HEK293 (cell line): ENCODE data around the gene NEURL2.

ENCODE experiments used
- CTCF ChIA-PET: fragments of 350-600 bp; formaldehyde crosslinking; extraction: SDS; loops from one replicate; lab custom pipeline; 2021; ENCODE audit warnings: antibody characterized with exemption; lab: Yijun Ruan, JAX
- POLR2A ChIA-PET: fragments of 300-600 bp; formaldehyde crosslinking; extraction: SDS; loops from one replicate; lab custom pipeline; 2020; ENCODE audit warnings: antibody characterized with exemption, inconsistent platforms; lab: Yijun Ruan, JAX
- H3K27ac ChIP-seq: fragments of 200-500 bp; sonication (Bioruptor generic); 2 replicates; pipeline ENCODE4 v1.5.1; 2014; ENCODE audit warnings: low read depth, low read length, control low read depth, inconsistent platforms; ENCODE audit errors: extremely low read depth
- H3K36me3 ChIP-seq, 2 experiments: fragments of 200-500 bp in 1 of 2; sonication (Bioruptor generic) in 1 of 2; 1 replicate in 1 of 2; 2 replicates in 1 of 2; pipeline ENCODE4 v1.5.1; 2014 to 2017; ENCODE audit warnings: inconsistent platforms in 2 of 2, low read length in 2 of 2; ENCODE audit not compliant: control insufficient read depth in 2 of 2, insufficient read depth in 1 of 2
- H3K4me1 ChIP-seq: fragments of 200-500 bp; sonication (Bioruptor generic); 2 replicates; pipeline ENCODE4 v1.5.1; 2014; ENCODE audit warnings: mild to moderate bottlenecking, low read length, inconsistent platforms; ENCODE audit not compliant: control insufficient read depth, insufficient read depth
- H3K4me3 ChIP-seq: 2 replicates; pipeline ENCODE4 v1.5.1; 2011; ENCODE audit warnings: low read depth, mild to moderate bottlenecking, control low read depth, low read length, moderate library complexity
- H3K9me3 ChIP-seq: fragments of 200-500 bp; sonication (Bioruptor generic); 2 replicates; pipeline ENCODE4 v1.5.1; 2014; ENCODE audit warnings: low read depth, low read length, inconsistent platforms; ENCODE audit not compliant: control insufficient read depth, insufficient read depth
- KLF10 ChIP-seq: fragments of 450-650 bp; IDR thresholded peaks from 2 replicates; pipeline ENCODE4 v1.5.1; 2018; ENCODE audit warnings: missing biosample characterization, mild to moderate bottlenecking, missing genetic modification characterization
- KLF17 ChIP-seq: fragments of 450-650 bp; formaldehyde crosslinking; IDR thresholded peaks from 2 replicates; pipeline ENCODE4 v1.5.1; 2016; ENCODE audit warnings: missing biosample characterization, missing genetic modification characterization
- PRDM1 ChIP-seq: fragments of 450-650 bp; formaldehyde crosslinking; IDR thresholded peaks from 2 replicates; pipeline ENCODE4; 2016; ENCODE audit warnings: missing biosample characterization, missing genetic modification characterization
- SP7 ChIP-seq: fragments of 450-650 bp; formaldehyde crosslinking; IDR thresholded peaks from 2 replicates; pipeline ENCODE4 v1.5.1; 2016; ENCODE audit warnings: missing biosample characterization, missing genetic modification characterization
- YY2 ChIP-seq: fragments of 450-650 bp; formaldehyde crosslinking; IDR thresholded peaks from 2 replicates; pipeline ENCODE4 v1.5.1; 2016; ENCODE audit warnings: missing biosample characterization, missing genetic modification characterization
- ZBTB10 ChIP-seq: fragments of 450-650 bp; formaldehyde crosslinking; IDR thresholded peaks from 2 replicates; pipeline ENCODE4 v1.5.1; 2016; ENCODE audit warnings: missing biosample characterization, missing genetic modification characterization
- ZIC2 ChIP-seq: fragments of 450-650 bp; formaldehyde crosslinking; IDR thresholded peaks from 2 replicates; pipeline ENCODE4 v1.5.1; 2016; ENCODE audit warnings: missing biosample characterization, missing genetic modification characterization
- ZNF112 ChIP-seq: fragments of 450-650 bp; formaldehyde crosslinking; IDR thresholded peaks from 2 replicates; pipeline ENCODE4 v1.5.0; 2017; ENCODE audit warnings: missing biosample characterization, missing genetic modification characterization
- ZNF140 ChIP-seq: fragments of 450-650 bp; formaldehyde crosslinking; IDR thresholded peaks from 2 replicates; pipeline ENCODE4 v1.5.1; 2016; ENCODE audit warnings: missing biosample characterization, missing genetic modification characterization
- ZNF18 ChIP-seq: fragments of 450-650 bp; formaldehyde crosslinking; IDR thresholded peaks from 2 replicates; pipeline ENCODE4 v1.5.1; 2016; ENCODE audit warnings: missing biosample characterization, missing genetic modification characterization
- ZNF2 ChIP-seq: fragments of 450-650 bp; formaldehyde crosslinking; IDR thresholded peaks from 2 replicates; pipeline ENCODE4 v1.5.1; 2016; ENCODE audit warnings: missing biosample characterization, missing genetic modification characterization
- ZNF366 ChIP-seq: fragments of 450-650 bp; formaldehyde crosslinking; conservative IDR thresholded peaks from 2 replicates; pipeline ENCODE4 v1.5.1; 2016; ENCODE audit warnings: missing biosample characterization, missing genetic modification characterization
- ZNF391 ChIP-seq: fragments of 450-650 bp; formaldehyde crosslinking; IDR thresholded peaks from 2 replicates; pipeline ENCODE4 v1.5.1; 2016; ENCODE audit warnings: low read depth, missing biosample characterization, missing genetic modification characterization, borderline replicate concordance
- ZNF600 ChIP-seq: fragments of 450-650 bp; formaldehyde crosslinking; IDR thresholded peaks from 2 replicates; pipeline ENCODE4 v1.5.1; 2016; ENCODE audit warnings: missing biosample characterization, missing genetic modification characterization
- ZNF692 ChIP-seq: fragments of 450-650 bp; formaldehyde crosslinking; IDR thresholded peaks from 2 replicates; pipeline ENCODE4 v1.5.1; 2016; ENCODE audit warnings: missing biosample characterization, missing genetic modification characterization
- ZSCAN5A ChIP-seq: fragments of 450-650 bp; formaldehyde crosslinking; IDR thresholded peaks from 2 replicates; pipeline ENCODE4 v1.5.1; 2016; ENCODE audit warnings: missing biosample characterization, missing genetic modification characterization
- ZXDB ChIP-seq: fragments of 450-650 bp; formaldehyde crosslinking; IDR thresholded peaks from 2 replicates; pipeline ENCODE4 v1.5.1; 2016; ENCODE audit warnings: missing biosample characterization, missing genetic modification characterization

NEURL2 gene

GRCh38 chr20:45883100-45883469 lies 7.9 kb downstream of the NEURL2 start:
- ChIA-PET POLR2A (interaction anchor here (0.6 to 3.2 kb wide), 3 partner anchors 28 to 59 kb away, joined by 3 to 26 read pairs (median 4); partner anchors contain the start of gene PCIF1), CTCF (interaction anchor here (0.6 to 3.0 kb wide), 3 partner anchors 51 to 86 kb away, joined by 3 to 16 read pairs (median 4); no protein-coding TSS in a partner anchor)
- Histone ChIP-seq H3K9me3 (no peaks in the 10 kb centered on the region), H3K36me3 (peaks cover 0 to 51% of the 10 kb centered on the region in 2 experiments; a peak in 2 of 3 replicates), H3K4me3 (no peak overlapping the region), H3K27ac (no peak overlapping the region), H3K4me1 (no peaks in the 10 kb centered on the region)
- TF ChIP-seq ZNF692 (tag by site-specific recombination) (no peak), ZNF600 (tag by site-specific recombination) (peak; percentile 54; the same call in 1 of the 2 replicates), ZIC2 (tag by site-specific recombination) (peak; percentile 59)

- peaks cover 0 to 54% of the 10 kb centered on the region in 2 experiments; a peak in 2 of 3 replicates for H3K36me3 ChIP-seq
- no peaks in the 10 kb centered on the region for H3K9me3 ChIP-seq
- no peaks in the 10 kb centered on the region for H3K4me1 ChIP-seq
- TF ChIP-seq ZBTB10 (tag by site-specific recombination), result no peak
- no peak for TF ChIP-seq KLF17
- no peak overlapping the region for H3K4me3 ChIP-seq
- ChIA-PET POLR2A (interaction anchor here (0.6 to 3.2 kb wide), 4 partner anchors 25 to 59 kb away, joined by 3 to 26 read pairs (median 12); partner anchors contain the start of genes ACOT8, PCIF1 and ZSWIM3), CTCF (interaction anchor here (0.6 to 3.0 kb wide), 4 partner anchors 25 to 87 kb away, joined by 3 to 16 read pairs (median 4); partner anchors contain the start of genes ACOT8 and ZSWIM3)
- H3K27ac ChIP-seq, result no peak overlapping the region
Observed at GRCh38 chr20:45882469-45883099, 8.4 kb downstream of the NEURL2 start.

GRCh38 chr20:45880988-45881788 lies 9.8 kb downstream of the NEURL2 start, which contains the start of gene ZSWIM1:
ZSWIM1 (plus strand) TSS chr20:45881227; CDS start chr20:45882593, 1,366 bp downstream.
- CTCF ChIA-PET, result interaction anchor here (0.6 to 3.0 kb wide), 7 partner anchors 9 to 432 kb away, joined by 3 to 16 read pairs (median 3); partner anchors contain the start of genes ACOT8 and ZSWIM3
- peak within 1 kb of the TSS; percentile 62 for H3K27ac ChIP-seq
- TF ChIP-seq ZNF391 (peak; percentile 36; the same call in 1 of the 2 replicates), KLF10 (tag by site-specific recombination) (0 out of 2 replicates have a peak, but pooled peaks have one; percentile 21), ZSCAN5A (tag by site-specific recombination) (no peak), ZNF692 (tag by site-specific recombination) (0 out of 2 replicates have a peak, but pooled peaks have one; percentile 19), PRDM1 (tag by site-specific recombination) (peak; percentile 77), ZNF140 (tag by site-specific recombination) (no peak), ZNF18 (tag by site-specific recombination) (peak; percentile 20; the same call in 1 of the 2 replicates), ZXDB (tag by site-specific recombination) (peak; percentile 67; the same call in 1 of the 2 replicates), YY2 (tag by site-specific recombination) (0 out of 2 replicates have a peak, but pooled peaks have one; percentile 56), ZNF366 (tag by site-specific recombination) (0 out of 2 replicates have a peak, but pooled peaks have one; percentile 32), ZNF112 (tag by site-specific recombination) (no peak), ZNF2 (tag by site-specific recombination) (no peak), SP7 (tag by site-specific recombination) (peak; percentile 45; the same call in 1 of the 2 replicates)

More at GRCh38 chr20:45880988-45881788, 9.8 kb downstream of the NEURL2 start, which contains the start of gene ZSWIM1:
- POLR2A ChIA-PET, result interaction anchor here (0.5 to 3.2 kb wide), 21 partner anchors 9 to 483 kb away, joined by 3 to 26 read pairs (median 3); partner anchors contain the start of genes ACOT8, CTSA, DNTTIP1 and NEURL2
- Histone ChIP-seq H3K9me3 (no peaks in the 10 kb centered on the region), H3K36me3 (peaks cover 0 to 50% of the 10 kb centered on the region in 2 experiments; a peak in 2 of 3 replicates), H3K4me1 (no peaks in the 10 kb centered on the region), H3K4me3 (peak within 1 kb of the TSS; percentile 53)
